Femur (tissue), 1 donor: ENCODE data around the gene NELL1.
"Not testable (repeated sequence)": the region's sequence is repeated elsewhere in the genome, so short reads cannot be mapped to it uniquely, and the experiment has no call there.

Experiments
- DNase-seq: peaks from one replicate; pipeline ENCODE4 v3.0.0-alpha.2; 2017

The NELL1 gene

DNA sequence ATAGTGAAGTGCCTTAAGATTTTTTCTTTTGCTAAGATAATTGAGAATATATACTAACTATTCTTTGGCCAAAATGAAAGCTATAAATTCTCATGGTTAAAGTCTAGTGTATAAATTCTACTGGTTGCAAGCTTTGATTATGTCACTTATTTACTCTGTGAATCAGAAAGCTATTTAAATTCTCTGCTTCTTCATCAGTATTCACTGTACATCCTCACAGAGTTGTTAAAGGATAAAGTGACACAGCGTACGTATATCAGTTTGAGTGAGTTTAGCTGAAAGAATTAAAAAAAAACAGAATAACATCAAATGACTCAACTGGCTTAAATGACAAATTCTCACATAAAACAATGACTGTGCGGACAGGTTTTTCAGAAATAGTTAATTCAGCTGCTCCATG lies 453.1 kb downstream of the NELL1 start:
- no peak for DNase-seq

GRCh38 chr11:21132146-21132720 lies 462.8 kb downstream of the NELL1 start:
- no peak for DNase-seq

- no peak for DNase-seq
Measured at GRCh38 chr11:21133244-21133643, 463.9 kb downstream of the NELL1 start.

DNA sequence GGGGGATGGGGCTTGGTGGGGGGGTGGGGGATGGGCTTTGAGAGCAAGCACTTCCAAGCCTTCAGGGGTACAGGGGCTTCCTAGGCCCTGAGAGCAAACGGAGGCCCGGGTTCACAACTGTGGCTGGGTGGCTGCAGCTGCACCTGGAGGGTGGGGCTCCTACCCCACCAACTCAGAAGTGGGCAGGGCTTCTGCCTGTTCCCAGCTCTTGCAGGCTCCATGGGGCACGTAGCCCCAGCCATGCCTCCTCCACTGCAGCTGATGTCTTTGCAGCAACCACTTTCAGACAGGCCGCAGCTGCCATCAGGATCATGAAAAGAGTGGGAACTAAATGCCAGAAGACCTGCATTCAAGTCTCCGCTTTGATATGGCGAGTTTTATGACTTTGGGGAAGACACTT lies 464.3 kb downstream of the NELL1 start:
- DNase-seq = no peak

- no peak for DNase-seq
Measured at GRCh38 chr11:21137803-21138202, 468.4 kb downstream of the NELL1 start.

DNA sequence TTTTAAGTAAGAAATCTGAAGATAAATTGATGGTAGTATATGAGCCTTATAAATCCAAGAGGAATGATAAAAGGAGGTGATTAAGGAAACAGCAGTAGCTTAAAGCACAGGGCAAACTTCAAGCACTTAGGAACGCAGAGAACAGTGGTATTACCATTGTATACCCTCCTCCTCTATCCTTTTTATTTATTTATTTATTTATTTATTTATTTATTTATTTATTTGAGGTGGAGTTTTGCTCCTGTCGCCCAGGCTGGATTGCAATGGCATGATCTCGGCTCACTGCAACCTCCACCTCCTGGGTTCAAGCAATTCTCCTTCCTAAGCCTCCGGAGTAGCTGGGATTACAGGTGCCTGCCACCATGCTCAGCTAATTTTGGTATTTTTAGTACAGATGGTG lies 472.2 kb downstream of the NELL1 start:
- not testable (repeated sequence) for DNase-seq

DNA sequence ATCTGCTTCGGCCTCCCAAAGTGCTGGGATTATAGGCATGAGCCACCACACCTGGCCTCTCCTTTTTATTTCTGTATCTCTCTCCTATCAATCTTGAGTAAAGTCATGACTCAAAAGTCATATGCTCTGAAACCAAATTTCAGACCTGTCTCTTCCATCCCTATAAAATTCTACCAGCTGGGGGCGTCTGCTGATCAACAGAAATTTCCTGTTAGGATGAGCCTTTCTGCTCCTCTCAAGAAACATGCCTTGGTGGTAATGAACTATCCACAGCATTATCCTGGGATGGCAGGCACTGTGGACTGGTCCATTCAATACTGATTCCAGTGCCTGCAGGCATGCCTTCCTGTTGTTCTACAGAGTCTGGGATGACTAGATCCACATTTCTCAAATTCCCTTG lies 472.6 kb downstream of the NELL1 start:
- DNase-seq = no peak

GRCh38 chr11:21144531-21144930 lies 475.1 kb downstream of the NELL1 start:
- DNase-seq = no peak

DNA sequence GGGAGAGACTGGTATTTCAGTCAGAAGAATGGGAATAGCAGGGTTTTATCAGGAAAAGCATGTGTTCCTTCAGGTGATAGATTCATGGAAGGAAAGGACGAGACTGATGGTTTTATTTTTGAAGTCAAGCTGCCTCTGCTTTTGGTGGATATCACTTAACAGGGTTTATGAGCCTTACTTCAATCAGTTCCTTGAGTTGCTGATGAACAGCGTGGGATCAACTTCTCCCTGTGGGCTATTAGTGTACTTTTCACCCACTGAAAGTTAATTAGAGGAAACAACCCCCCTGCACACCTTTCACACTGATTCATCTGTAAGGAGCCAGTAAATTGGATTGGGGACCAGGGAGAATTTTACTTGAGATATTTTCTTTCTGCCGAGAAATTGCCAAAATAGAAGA lies 479.0 kb downstream of the NELL1 start:
- DNase-seq = no peak

GRCh38 chr11:21160140-21160539 lies 490.8 kb downstream of the NELL1 start:
- no peak for DNase-seq

DNA sequence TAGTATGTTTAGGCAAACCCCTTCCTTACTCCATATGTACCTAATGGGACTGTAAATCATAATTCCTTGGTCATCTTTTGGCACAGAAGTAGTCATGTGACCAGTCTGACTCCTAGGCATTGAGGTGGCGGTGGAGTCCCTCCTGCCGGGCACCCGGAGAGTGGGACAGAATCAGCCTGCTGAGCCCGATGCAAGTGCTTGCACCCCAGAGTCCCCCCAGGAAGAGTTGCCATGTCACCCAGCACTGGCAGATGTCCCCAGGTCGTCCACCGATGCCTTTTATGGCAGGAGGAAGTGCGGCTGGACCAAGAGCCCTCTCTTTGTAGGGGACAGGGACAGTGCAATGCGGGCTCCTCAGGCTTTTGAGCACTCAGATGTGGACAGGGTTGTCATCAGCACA lies 500.3 kb downstream of the NELL1 start:
- no peak for DNase-seq

GRCh38 chr11:21173476-21173875 lies 504.1 kb downstream of the NELL1 start:
- no peak for DNase-seq

DNA sequence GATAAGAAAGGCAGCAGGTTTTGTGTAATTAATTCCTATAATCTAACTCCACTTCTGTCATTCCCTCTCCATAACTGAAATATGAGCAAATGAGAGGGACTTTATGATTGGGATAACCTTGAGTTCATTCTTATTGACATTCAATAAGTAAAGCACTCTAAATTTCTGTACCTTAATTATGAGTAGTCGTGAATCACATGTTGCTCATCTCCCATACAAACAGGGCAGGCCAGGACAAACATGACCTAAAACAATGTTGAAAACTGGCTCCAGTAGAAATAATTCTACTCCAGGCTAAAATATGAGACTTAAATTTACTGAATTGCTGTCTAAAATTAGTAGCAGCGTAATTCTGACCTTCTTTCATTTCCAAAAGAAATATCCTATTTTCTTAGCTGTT lies 505.4 kb downstream of the NELL1 start:
- no peak for DNase-seq

GRCh38 chr11:21177379-21177778 lies 508.0 kb downstream of the NELL1 start:
- DNase-seq = no peak

DNA sequence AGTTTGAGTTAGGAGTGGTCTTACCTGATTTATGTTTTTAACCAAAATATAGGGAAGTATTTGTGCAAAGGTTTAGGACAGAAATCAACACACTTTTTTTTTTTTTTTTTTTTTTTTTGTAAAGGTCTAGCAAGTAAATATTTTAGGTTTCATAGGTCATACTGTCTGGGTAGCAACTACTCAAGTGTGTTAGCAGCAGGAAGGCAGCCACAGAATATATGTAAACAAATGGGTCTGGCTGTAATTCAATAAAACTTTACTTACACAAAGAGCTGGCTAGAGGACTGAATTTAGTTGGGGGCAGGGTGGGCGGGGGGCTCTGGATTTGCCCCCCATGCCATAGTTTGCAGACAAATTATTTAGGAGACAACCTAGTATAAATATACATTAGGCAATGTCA lies 510.4 kb downstream of the NELL1 start:
- DNase-seq = no peak

DNA sequence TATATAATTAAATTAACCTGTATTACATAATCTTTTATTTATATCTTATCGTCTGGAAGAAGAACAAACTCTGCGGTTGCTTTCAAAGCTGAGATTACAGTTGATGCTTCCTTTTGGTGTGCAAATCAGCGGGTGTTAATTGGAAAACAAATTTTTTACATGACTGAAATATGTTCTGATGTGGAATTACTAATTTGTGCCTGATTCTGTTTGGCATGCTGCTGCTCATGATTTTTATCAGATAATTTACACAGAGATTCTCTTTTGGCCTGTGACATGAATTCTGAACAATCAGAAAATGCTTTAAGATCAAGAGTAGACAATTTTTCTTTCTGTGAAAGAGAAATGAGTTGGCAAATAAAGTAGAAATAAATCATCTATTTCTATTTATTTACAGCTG lies 510.8 kb downstream of the NELL1 start:
- DNase-seq = no peak

GRCh38 chr11:21185959-21186358 lies 516.6 kb downstream of the NELL1 start:
- DNase-seq = no peak

DNA sequence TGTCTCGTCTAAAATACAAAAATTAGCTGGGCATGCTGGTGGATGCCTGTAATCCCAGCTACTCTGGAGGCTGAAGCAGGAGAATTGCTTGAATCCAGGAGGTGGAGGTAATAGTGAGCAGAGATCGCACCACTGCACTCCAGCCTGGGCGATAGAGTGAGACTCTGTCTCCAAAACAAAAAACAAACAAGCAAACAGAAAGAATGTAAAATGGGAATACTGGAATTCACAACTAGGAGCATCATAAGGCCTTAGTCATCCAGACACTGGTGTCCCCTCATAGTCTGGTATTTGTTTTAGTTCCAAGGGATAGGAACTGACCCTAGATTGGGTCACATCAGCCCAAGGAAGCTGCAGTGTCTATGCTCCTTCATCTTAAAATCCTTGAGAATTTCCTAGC lies 520.8 kb downstream of the NELL1 start:
- no peak for DNase-seq

DNA sequence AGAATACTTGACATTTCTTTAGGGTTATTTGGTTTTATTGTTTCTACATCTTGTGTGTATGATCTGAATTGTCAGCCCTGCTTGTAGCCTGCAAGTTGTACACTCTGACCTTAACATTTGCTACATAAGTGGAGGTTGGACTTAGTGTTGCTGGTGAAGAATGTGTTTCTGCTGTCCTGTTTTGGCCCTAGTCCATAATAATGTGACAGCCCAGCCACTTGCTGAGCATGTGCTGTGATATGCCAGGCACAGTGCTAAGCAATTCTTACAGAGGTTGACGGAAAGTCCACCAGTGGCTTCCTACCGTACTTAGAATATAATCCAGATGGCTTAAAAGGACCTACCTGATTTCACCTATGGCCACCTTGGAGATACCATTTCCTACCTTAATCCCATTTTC lies 526.6 kb downstream of the NELL1 start:
- DNase-seq = no peak

DNA sequence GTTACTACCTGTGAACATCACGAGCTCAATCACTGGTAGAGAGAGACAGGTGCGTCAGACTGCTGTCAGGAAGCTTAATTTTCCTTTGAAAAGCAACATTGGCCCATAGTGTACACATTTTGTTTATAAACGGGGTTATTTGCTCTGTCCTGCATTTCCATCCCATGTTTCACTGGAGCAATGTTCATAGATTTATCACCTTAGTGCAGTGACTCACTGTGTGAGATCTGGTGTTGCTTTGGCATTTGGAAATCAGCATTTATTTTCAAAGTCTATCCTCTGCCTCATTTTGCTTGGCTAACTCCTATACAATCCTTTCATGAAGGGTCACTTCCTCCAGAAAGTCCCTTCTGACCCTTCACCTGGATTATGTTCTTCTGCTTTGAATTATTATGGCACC lies 529.1 kb downstream of the NELL1 start:
- no peak for DNase-seq

DNA sequence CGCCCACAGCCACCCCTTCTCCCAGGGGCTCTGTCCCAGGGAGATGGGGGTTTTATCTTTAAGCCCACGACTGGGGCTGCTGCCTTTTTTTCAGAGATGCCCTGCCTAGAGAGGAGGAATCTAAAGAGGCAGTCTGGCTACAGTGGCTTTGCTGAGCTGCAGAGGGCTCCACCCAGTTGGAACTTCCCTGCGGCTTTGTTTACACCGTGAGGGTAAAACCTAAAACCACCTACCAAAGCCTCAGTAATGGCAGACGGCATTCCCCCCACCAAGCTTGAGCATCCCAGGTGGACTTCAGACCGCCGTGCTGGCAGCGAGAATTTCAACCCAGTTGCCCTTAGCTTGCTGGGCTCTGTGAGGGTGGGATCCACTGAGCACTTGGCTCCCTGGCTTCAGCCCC lies 535.8 kb downstream of the NELL1 start:
- DNase-seq = no peak

DNA sequence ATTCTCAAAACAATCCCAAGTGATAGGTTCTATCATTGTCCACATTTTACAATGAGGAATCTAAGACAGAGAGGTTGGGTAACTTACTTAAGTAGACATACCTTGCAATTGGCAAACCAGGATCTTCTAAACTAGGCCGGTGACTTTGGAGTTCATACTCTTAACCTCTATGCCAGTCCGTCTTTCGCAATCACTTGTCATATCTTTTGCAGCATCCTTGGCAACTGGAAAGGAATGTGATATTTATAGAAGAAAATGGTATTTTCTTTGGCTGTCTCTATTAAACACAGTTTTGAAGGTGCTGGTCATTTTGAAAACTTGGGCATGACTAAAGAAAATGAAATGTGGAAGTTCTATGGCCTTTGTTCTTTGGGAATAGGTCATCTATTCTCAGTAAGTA lies 556.5 kb downstream of the NELL1 start:
- no peak for DNase-seq

GRCh38 chr11:21229224-21229623 lies 559.8 kb downstream of the NELL1 start:
- DNase-seq = no peak

DNA sequence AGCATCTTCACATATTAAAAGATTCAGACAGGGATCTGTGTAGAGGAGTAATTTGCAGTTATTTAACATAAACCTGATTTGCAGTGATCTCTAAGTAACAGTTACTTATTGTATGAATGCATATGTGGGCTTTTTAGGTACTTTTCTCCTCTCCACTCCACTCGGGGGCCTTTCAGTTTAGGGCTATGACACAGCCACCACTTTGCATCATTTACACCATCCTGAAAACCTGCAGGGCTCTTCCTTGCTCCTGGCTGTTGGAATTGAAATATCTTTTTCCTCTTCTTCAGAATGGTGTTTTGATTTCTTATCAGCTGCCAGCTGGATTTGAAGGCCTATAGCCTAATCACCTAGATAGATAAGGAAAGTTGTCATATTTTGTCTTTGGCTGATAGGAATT lies 580.8 kb downstream of the NELL1 start:
- no peak for DNase-seq

GRCh38 chr11:21254055-21254454 lies 584.7 kb downstream of the NELL1 start:
- DNase-seq = no peak

DNA sequence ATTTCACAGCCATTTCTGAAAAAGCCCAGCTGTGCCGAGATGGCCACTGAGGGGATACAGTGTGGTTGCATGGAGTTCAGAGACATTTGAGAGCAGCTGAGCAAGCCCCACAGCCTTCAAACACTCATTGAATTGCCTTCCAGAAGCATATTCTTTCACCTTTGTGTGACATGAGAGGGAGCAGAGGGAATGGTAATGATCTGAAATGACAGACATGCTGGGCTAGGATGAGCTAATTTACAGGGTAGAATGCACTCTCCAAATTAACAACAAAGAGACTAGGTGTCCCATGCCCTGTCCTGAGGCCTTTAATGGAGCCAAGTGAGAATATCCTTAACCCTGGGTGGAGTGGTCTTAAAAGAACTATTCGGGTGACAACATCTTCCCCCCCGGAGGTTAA lies 585.4 kb downstream of the NELL1 start:
- no peak for DNase-seq
